Gastroesophageal sphincter (tissue), 3 donors: ENCODE data around the gene DBT.

ENCODE experiments used
- CTCF ChIP-seq, 4 experiments: fragments of 200-600 bp in 2 of 4; fragments of 450-650 bp in 2 of 4; sonication (generic) in 1 of 4; IDR thresholded peaks; one replicate each; pipeline ENCODE4 v1.5.1; 2017 to 2019; ENCODE audit warnings: antibody characterized with exemption in 4 of 4, mild to moderate bottlenecking in 2 of 4, moderate library complexity in 2 of 4
- POLR2A ChIP-seq, 2 donors: fragments of 450-650 bp; IDR thresholded peaks; one replicate each; pipeline ENCODE4 v1.6.1; 2017; ENCODE audit warnings: antibody characterized with exemption in 2 of 2, mild to moderate bottlenecking in 2 of 2, moderate library complexity in 1 of 2

GRCh38 chr1:100183370-100183769 is 66.3 kb downstream of the DBT start:
- TF ChIP-seq POLR2A (IDR thresholded peaks at IDR 0.05) (no peak), CTCF (IDR thresholded peaks at IDR 0.05) (no peak)
